Astrocyte of the spinal cord (primary cell): Measurements from ENCODE around the gene PNPO.
"Not testable (repeated sequence)": the region's sequence is repeated elsewhere in the genome, so short reads cannot be mapped to it uniquely, and the experiment has no call there.

Source experiments
- DNase-seq: peaks from one replicate; pipeline ENCODE4 v3.0.0; 2011; ENCODE audit warnings: low read depth, low spot score
- H3K4me3 ChIP-seq: 2 replicates; pipeline ENCODE4 v1.5.1; 2011; ENCODE audit warnings: low read depth, mild to moderate bottlenecking, low read length, moderate library complexity
- CTCF ChIP-seq: IDR thresholded peaks from 2 replicates; pipeline ENCODE4 v1.5.1; 2012; ENCODE audit warnings: low read depth, mild to moderate bottlenecking, low read length, inconsistent platforms
- in situ Hi-C: cut with HindIII; loops from 2 replicates; pipeline ENCODE4 v1.10.0; 2017; ENCODE audit warnings: low sequenced_read_pairs

PNPO gene

GRCh38 chr17:47918006-47918405 is 23.4 kb upstream of the PNPO start:
- in situ Hi-C loops, result no loop called here
- TF ChIP-seq CTCF, result no peak
- DNase-seq, result no peak
- no peak overlapping the region for H3K4me3 ChIP-seq

GRCh38 chr17:47918991-47919390 is 22.4 kb upstream of the PNPO start:
- no peak for TF ChIP-seq CTCF
- no peak overlapping the region for H3K4me3 ChIP-seq
- no peak for DNase-seq
- in situ Hi-C loops, result no loop called here

- DNase-seq, H3K4me3 ChIP-seq, in situ Hi-C loops: not testable (repeated sequence)
Observed at GRCh38 chr17:47919889-47920288, 21.5 kb upstream of the PNPO start.

GRCh38 chr17:47924785-47925677 is 16.3 kb upstream of the PNPO start:
- DNase-seq, result no peak
- TF ChIP-seq CTCF, result no peak
- H3K4me3 ChIP-seq, result no peak overlapping the region
- in situ Hi-C loops, result no loop called here

- no peak for TF ChIP-seq CTCF
- DNase-seq, result no peak
- H3K4me3 ChIP-seq, result no peak overlapping the region
- in situ Hi-C loops, result no loop called here
Observed at GRCh38 chr17:47925678-47925988, 15.7 kb upstream of the PNPO start.

- DNase-seq, result no peak
- no peak overlapping the region for H3K4me3 ChIP-seq
- in situ Hi-C loops, result no loop called here
- TF ChIP-seq CTCF, result no peak
Observed at GRCh38 chr17:47927821-47928400, 13.5 kb upstream of the PNPO start.

- in situ Hi-C loops, result no loop called here
- TF ChIP-seq CTCF, result no peak
- no peak overlapping the region for H3K4me3 ChIP-seq
- DNase-seq, result no peak
Observed at GRCh38 chr17:47928415-47928814, 13.0 kb upstream of the PNPO start.
